Muscle of leg (tissue), 11 donors: Measurements from ENCODE around the gene OR10P1. TPM values are rescaled to one million over a fixed set of nuclear protein-coding genes. Genes with fewer than 3 reads are reported as not detected.

Experiments
- DNase-seq: peaks from one replicate; pipeline ENCODE4 v3.0.0; 2013
- H3K27ac ChIP-seq: one replicate; pipeline ENCODE4 v1.5.1; 2013; ENCODE audit warnings: mild to moderate bottlenecking, low read length, control low read depth
- H3K27me3 ChIP-seq: one replicate; pipeline ENCODE4 v1.6.1; 2013; ENCODE audit warnings: low read length; ENCODE audit not compliant: control insufficient read depth, insufficient read depth
- H3K36me3 ChIP-seq: one replicate; pipeline ENCODE4 v1.6.1; 2013; ENCODE audit warnings: low read length; ENCODE audit not compliant: control insufficient read depth, insufficient read depth
- H3K4me1 ChIP-seq: one replicate; pipeline ENCODE4 v1.6.1; 2013; ENCODE audit warnings: low read length; ENCODE audit not compliant: control insufficient read depth, insufficient read depth
- H3K4me3 ChIP-seq: one replicate; pipeline ENCODE4 v1.5.1; 2013; ENCODE audit warnings: low read length, control low read depth
- H3K9me3 ChIP-seq: replicated peaks from 2 replicates; pipeline ENCODE4 v1.6.1; 2013; ENCODE audit warnings: low read depth, low read length; ENCODE audit not compliant: control insufficient read depth
- WGBS: methylation state at CpG from one replicate; pipeline ENCODE4 v1.1.5; 2013; ENCODE audit warnings: missing lambda C conversion rate; ENCODE audit not compliant: insufficient coverage; 5-methylcytosine and 5-hydroxymethylcytosine counted together
- polyA plus RNA-seq, 8 donors: library from polyadenylated mRNA; unstranded; fragments of 120-200 nt; gene quantifications; one replicate each; pipeline versions ENCODE4 v1.2.1 to v1.2.3, GENCODE V29; 2013; ENCODE audit warnings: inconsistent platforms in 1 of 8, low replicate concordance in 1 of 8; ENCODE audit not compliant: insufficient read length in 8 of 8, insufficient read depth in 1 of 8
- total RNA-seq: library from RNA; stranded (reverse); fragments of 120-200 nt; gene quantifications from one replicate; pipeline ENCODE4 v1.2.4, GENCODE V29; 2013

OR10P1 gene
- total and polyA plus RNA-seq, 9 donors = 0.34 TPM; not detected in 8

GRCh38 chr12:55659486-55660385, 23.0 kb downstream of the OR10P1 start:
- 53% methylated on average over 7 of the region's 9 CpGs for WGBS
- Histone ChIP-seq H3K27me3 (no peaks in the 10 kb centered on the region), H3K9me3 (no peaks in the 10 kb centered on the region), H3K4me1 (peaks cover 1% of the 10 kb centered on the region), H3K27ac (no peak overlapping the region), H3K4me3 (no peak overlapping the region), H3K36me3 (no peaks in the 10 kb centered on the region)
- no peak for DNase-seq

GRCh38 chr12:55663391-55663790, 26.7 kb downstream of the OR10P1 start:
- Histone ChIP-seq H3K27ac (no peak overlapping the region), H3K4me3 (no peak overlapping the region), H3K36me3 (no peaks in the 10 kb centered on the region), H3K4me1 (peaks cover 2% of the 10 kb centered on the region), H3K27me3 (no peaks in the 10 kb centered on the region), H3K9me3 (no peaks in the 10 kb centered on the region)
- no CpG with 5 or more reads among the region's 1 CpG for WGBS
- DNase-seq = no peak

- DNase-seq = no peak
- 36% methylated on average over 4 of the region's 10 CpGs for WGBS
Observed at GRCh38 chr12:55664826-55665225, 28.1 kb downstream of the OR10P1 start.

GRCh38 chr12:55666508-55666907, 29.8 kb downstream of the OR10P1 start:
- no peaks in the 10 kb centered on the region for H3K9me3 ChIP-seq
- WGBS = 59% methylated on average over 4 of the region's 7 CpGs
- no peak overlapping the region for H3K27ac ChIP-seq
- H3K27me3 ChIP-seq = no peaks in the 10 kb centered on the region
- H3K4me1 ChIP-seq = peaks cover 2% of the 10 kb centered on the region
- H3K36me3 ChIP-seq = no peaks in the 10 kb centered on the region
- DNase-seq = no peak
- no peak overlapping the region for H3K4me3 ChIP-seq

More at GRCh38 chr12:55664826-55665225, 28.1 kb downstream of the OR10P1 start:
- Histone ChIP-seq H3K4me3 (no peak overlapping the region), H3K9me3 (no peaks in the 10 kb centered on the region), H3K36me3 (no peaks in the 10 kb centered on the region), H3K27ac (no peak overlapping the region), H3K27me3 (no peaks in the 10 kb centered on the region), H3K4me1 (peaks cover 2% of the 10 kb centered on the region)

- Histone ChIP-seq H3K4me3 (no peak overlapping the region), H3K4me1 (no peaks in the 10 kb centered on the region), H3K27me3 (no peaks in the 10 kb centered on the region), H3K27ac (no peak overlapping the region), H3K36me3 (no peaks in the 10 kb centered on the region), H3K9me3 (no peaks in the 10 kb centered on the region)
- DNase-seq = no peak
Observed at GRCh38 chr12:55670276-55670675, 33.6 kb downstream of the OR10P1 start.

GRCh38 chr12:55671746-55672145, 35.1 kb downstream of the OR10P1 start:
- no peak overlapping the region for H3K4me3 ChIP-seq
- no peak overlapping the region for H3K27ac ChIP-seq
- no peak for DNase-seq
- no peaks in the 10 kb centered on the region for H3K36me3 ChIP-seq
- H3K4me1 ChIP-seq = no peaks in the 10 kb centered on the region
- no peaks in the 10 kb centered on the region for H3K9me3 ChIP-seq
- 57% methylated on average over 4 of the region's 4 CpGs for WGBS
- H3K27me3 ChIP-seq = no peaks in the 10 kb centered on the region

- Histone ChIP-seq H3K36me3 (no peaks in the 10 kb centered on the region), H3K27ac (no peak overlapping the region), H3K4me3 (no peak overlapping the region), H3K4me1 (no peaks in the 10 kb centered on the region), H3K27me3 (no peaks in the 10 kb centered on the region), H3K9me3 (no peaks in the 10 kb centered on the region)
- DNase-seq = peak; percentile 53
Observed at GRCh38 chr12:55673638-55674037, 36.9 kb downstream of the OR10P1 start.

GRCh38 chr12:55675666-55676065, 39.0 kb downstream of the OR10P1 start:
- no peaks in the 10 kb centered on the region for H3K27me3 ChIP-seq
- H3K4me3 ChIP-seq = no peak overlapping the region
- peaks cover 1% of the 10 kb centered on the region for H3K4me1 ChIP-seq
- no peak for DNase-seq
- WGBS = 84% methylated on average over 5 of the region's 8 CpGs
- H3K9me3 ChIP-seq = no peaks in the 10 kb centered on the region
- H3K27ac ChIP-seq = no peak overlapping the region
- no peaks in the 10 kb centered on the region for H3K36me3 ChIP-seq

GRCh38 chr12:55676707-55677106, 40.0 kb downstream of the OR10P1 start:
- Histone ChIP-seq H3K27ac (no peak overlapping the region), H3K4me3 (no peak overlapping the region), H3K4me1 (peaks cover 10% of the 10 kb centered on the region), H3K9me3 (no peaks in the 10 kb centered on the region), H3K36me3 (no peaks in the 10 kb centered on the region), H3K27me3 (peaks cover 2% of the 10 kb centered on the region)
- peak; percentile 46 for DNase-seq
- WGBS = 40% methylated on average over 2 of the region's 6 CpGs

- no peak overlapping the region for H3K4me3 ChIP-seq
- WGBS = 96% methylated on average over 3 of the region's 5 CpGs
- H3K4me1 ChIP-seq = peaks cover 18% of the 10 kb centered on the region
- H3K27me3 ChIP-seq = peaks cover 2% of the 10 kb centered on the region
- DNase-seq = no peak
- no peaks in the 10 kb centered on the region for H3K9me3 ChIP-seq
- H3K27ac ChIP-seq = no peak overlapping the region
- H3K36me3 ChIP-seq = peaks cover 9% of the 10 kb centered on the region
Observed at GRCh38 chr12:55679691-55680090, 43.0 kb downstream of the OR10P1 start.
